Stimulated activated CD4-positive, alpha-beta T cell treated with anti-CD3 and anti-CD28 coated beads, Interleukin-1b, Interleukin-23, amount 100 ng/mL, for 48 hours (primary cell): ENCODE results near the gene WNT5B.
"Not testable (repeated sequence)": the region's sequence is repeated elsewhere in the genome, so short reads cannot be mapped to it uniquely, and the experiment has no call there.

ENCODE experiments used
- DNase-seq: peaks from one replicate; pipeline ENCODE4 v3.0.0-alpha.2; 2020

WNT5B gene

DNA sequence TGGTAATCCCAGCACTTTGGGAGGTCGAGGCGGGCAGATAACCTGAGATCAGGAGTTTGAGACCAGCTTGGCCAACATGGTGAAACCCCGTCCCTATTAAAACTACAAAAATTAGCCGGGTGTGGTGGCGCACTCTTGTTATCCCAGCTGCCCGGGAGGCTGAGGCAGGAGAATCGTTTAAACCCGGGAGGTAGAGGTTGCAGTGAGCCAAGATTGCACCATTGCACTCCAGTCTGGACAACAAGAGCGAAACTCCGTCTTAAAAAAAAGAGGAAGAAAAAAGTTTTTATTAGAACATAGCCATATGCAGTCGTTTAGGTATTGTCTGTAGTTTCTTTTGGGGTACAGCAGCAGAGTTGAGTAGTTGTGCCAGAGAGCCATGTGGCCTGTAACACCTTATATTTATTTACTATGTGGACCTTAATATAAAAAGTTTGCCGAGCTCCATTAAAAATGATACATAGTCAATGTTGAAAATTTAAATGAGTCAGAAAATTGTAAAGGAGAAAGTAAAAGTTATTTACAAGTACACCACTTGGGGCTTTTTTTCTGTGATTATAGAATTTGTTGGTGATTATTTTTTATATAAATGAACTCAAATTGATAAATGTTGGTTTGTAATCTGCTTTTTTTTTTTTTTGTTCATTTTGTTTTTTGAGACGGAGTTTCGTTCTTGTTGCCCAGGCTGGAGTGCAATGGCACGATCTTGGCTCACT lies 64.0 kb downstream of the WNT5B start:
- no peak for DNase-seq

GRCh38 chr12:1695097-1695496 lies 66.1 kb downstream of the WNT5B start:
- DNase-seq: not testable (repeated sequence)

DNA sequence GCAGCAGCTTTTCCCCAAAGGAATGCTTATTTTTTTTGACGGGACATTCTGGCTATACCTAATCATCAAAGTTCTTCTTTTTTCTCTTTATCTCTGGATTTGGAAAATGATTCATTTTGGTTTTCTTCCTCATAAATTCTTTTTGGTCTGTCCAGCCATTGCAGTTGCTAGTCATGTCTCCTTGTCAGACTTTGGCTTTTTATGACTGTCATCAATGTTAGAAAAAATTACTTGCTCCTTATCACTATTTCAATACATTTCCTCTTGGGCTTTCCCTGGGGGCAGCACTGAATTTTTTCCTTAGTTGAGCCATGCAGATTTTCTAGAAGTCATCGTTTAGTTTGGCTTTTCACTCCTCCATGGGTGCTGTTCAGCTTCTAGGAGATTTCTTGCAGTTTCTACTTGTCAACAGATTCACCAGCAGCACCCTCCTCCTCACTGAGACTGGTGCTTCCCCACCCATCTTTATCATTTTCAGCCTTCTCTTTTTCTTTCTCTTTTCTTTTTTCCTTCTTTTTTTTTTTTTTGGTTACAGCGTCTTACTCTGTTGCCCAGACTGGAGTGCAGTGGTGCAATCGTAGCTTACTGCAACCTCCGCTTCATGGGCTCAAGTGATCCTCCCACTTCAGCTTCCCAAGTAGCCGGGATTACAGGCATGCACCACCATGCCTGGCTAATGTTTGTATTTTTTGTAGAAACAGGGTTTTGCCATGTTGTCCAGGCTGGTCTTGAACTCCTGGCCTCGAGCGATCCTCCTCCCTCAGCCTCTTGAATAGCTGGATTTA lies 67.0 kb downstream of the WNT5B start:
- no peak for DNase-seq

DNA sequence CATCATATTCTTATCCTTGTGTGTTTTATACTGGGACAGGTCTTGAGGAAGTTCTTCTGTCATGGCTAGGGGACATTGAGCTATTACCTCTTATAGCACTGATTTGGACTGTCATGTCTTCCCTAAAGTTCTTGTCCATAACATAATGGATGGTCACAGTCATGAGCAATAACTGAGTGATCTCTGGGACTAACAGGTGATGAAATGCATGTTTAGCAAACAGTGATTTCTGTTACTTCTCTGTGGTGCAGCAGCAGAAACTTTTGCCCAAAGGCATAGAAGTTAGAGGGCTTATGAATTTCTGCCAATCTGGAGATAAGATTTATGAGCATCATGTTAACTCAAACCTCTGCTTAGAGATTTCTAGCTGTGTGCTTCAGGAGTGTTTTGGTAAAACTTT lies 67.8 kb downstream of the WNT5B start:
- no peak for DNase-seq
